Uterus (tissue), 4 donors: ENCODE data around the gene SLC9C2. TPM values are rescaled to one million over a fixed set of nuclear protein-coding genes. Genes with fewer than 3 reads are reported as not detected.
"Not testable (repeated sequence)": the region's sequence is repeated elsewhere in the genome, so short reads cannot be mapped to it uniquely, and the experiment has no call there.

Experiments used
- DNase-seq, 2 donors: peaks; one replicate each; pipeline ENCODE4 v3.0.0-alpha.2; 2019 to 2020
- H3K27ac ChIP-seq, 2 donors: fragments of 200-600 bp; sonication (generic); 1 replicate in 1 of 2; 2 replicates in 1 of 2; pipeline ENCODE4 v1.5.1; 2016 to 2018
- H3K27me3 ChIP-seq, 2 donors: fragments of 200-600 bp; sonication (generic); one replicate each; pipeline ENCODE4 v1.5.1; 2018 to 2019; ENCODE audit warnings: control low read depth in 1 of 2
- H3K36me3 ChIP-seq, 2 donors: fragments of 200-600 bp; sonication (generic); one replicate each; pipeline ENCODE4 v1.5.1; 2019; ENCODE audit warnings: control low read depth in 1 of 2
- H3K4me1 ChIP-seq, 2 donors: fragments of 200-600 bp; sonication (generic); one replicate each; pipeline ENCODE4 v1.5.1; 2018 to 2019; ENCODE audit warnings: control low read depth in 1 of 2
- H3K4me3 ChIP-seq, 2 donors: fragments of 200-600 bp; sonication (generic); 1 replicate in 1 of 2; 2 replicates in 1 of 2; pipeline ENCODE4 v1.5.1; 2018 to 2019; ENCODE audit warnings: mild to moderate bottlenecking in 1 of 2
- H3K9me3 ChIP-seq, 2 donors: fragments of 200-600 bp; sonication (generic); one replicate each; pipeline ENCODE4 v1.5.1; 2019; ENCODE audit warnings: control low read depth in 1 of 2
- CTCF ChIP-seq, 4 experiments: fragments of 200-600 bp in 2 of 4; fragments of 450-650 bp in 2 of 4; sonication (generic) in 2 of 4; IDR thresholded peaks; one replicate each; pipeline ENCODE4 v1.5.1; 2016 to 2019; ENCODE audit warnings: antibody characterized with exemption in 4 of 4, mild to moderate bottlenecking in 2 of 4, moderate library complexity in 1 of 4
- POLR2A ChIP-seq, 2 donors: fragments of 450-650 bp; IDR thresholded peaks; one replicate each; pipeline ENCODE4 v1.6.1; 2016; ENCODE audit warnings: antibody characterized with exemption in 2 of 2, mild to moderate bottlenecking in 1 of 2, moderate library complexity in 1 of 2
- intact Hi-C: fragments of 100-400 bp; cut with DNase I; formaldehyde crosslinking; loops from one replicate; pipeline ENCODE4 v1.15.1; 2023; ENCODE audit warnings: low total_unique reads
- total RNA-seq, 4 donors: library from RNA; depleted of rRNA in 3 of 4; stranded (reverse); fragments of >200 nt in 3 of 4; gene quantifications; one replicate each; pipeline versions ENCODE4 v1.1.0 to v1.2.4, GENCODE V29; 2014 to 2023
- donor health status: DM: yes; HTN: yes; CAD: no.

SLC9C2 gene
- total RNA-seq, 4 donors from 2014 or later, result 0.83 TPM; not detected in 3

DNA sequence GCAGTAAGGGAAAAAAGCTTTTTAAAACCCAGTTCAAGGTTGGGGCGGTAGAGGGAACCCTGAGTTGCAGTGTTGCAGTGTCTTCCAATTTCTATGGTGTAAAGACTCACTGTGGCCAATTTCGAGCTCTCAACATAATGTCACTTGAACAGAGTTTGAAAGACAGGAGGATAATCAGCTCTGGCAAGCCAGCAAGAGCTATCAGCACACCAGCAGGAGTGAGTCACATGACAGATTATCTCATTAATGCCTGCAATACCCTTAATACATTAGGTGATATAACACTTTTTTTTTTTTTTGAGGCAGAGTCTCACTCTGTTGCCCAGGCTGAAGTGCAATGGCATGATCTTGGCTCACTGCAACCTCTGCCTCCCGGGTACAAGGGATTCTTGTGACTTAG, 22.8 kb downstream of the SLC9C2 start:
- Histone ChIP-seq H3K4me3 (no peak overlapping the region), H3K9me3 (no peaks in the 10 kb centered on the region), H3K4me1 (no peaks in the 10 kb centered on the region), H3K27me3 (no peaks in the 10 kb centered on the region), H3K36me3 (no peaks in the 10 kb centered on the region), H3K27ac (no peak overlapping the region)
- DNase-seq, result no peak
- TF ChIP-seq CTCF (IDR thresholded peaks at IDR 0.05) (no peak), POLR2A (IDR thresholded peaks at IDR 0.05) (no peak)
- intact Hi-C loops, result no loop called here

DNA sequence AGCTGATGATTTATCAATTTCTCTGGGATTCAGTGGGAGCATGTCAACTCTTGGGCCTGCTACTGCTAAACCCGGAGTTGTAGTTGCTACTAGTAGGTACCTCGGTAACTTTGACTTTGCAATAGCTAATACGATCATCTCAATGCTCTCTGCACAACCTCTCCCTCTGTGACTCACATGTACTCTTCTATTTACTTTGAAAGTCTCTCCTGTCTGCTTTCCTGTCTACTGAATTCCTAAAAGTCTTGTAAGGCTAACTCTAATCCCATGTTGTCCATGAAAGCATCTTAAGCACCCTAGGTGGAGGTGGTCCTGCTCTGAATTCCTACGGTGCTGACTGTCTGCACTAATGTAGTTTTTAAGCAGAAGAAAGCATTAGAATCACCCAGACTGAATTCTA, 29.3 kb downstream of the SLC9C2 start:
- TF ChIP-seq POLR2A (IDR thresholded peaks at IDR 0.05), result no peak
- TF ChIP-seq CTCF (IDR thresholded peaks at IDR 0.05), result no peak
- intact Hi-C loops, result no loop called here
- DNase-seq, result no peak
- Histone ChIP-seq H3K36me3 (no peaks in the 10 kb centered on the region), H3K9me3 (no peaks in the 10 kb centered on the region), H3K4me3 (no peak overlapping the region), H3K27ac (no peak overlapping the region), H3K27me3 (no peaks in the 10 kb centered on the region), H3K4me1 (no peaks in the 10 kb centered on the region)

DNA sequence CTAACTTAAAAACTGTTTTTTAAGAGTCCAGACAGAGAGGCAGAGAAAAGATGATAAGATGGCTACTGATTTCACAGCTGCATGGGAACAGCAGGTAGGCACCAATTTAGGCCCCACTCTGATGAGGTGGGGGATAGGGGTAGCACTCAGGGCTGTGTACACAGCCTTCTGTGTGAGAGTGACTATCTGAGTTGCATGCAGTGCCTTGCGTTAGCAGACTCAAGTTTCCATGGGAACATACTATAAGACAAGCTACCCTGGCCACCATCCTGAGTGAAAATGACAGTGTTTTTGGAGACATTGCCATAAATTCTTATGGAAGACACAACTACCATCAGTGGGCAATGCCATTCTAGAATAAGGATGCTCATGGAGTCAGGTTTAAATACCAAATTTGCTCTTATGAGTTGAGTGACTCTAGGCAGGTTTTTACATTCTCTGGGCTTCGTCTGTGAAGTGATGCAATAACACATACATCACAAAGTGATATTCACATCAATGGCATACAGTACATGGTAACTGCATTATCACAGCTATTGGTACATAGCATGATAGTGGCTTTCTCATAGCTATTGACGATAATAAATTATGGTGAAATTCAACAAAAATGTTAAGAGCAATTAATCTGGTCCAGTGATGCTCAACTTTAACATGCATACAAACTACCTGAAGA, 30.5 kb downstream of the SLC9C2 start:
- intact Hi-C loops, result no loop called here
- H3K9me3 ChIP-seq, result no peaks in the 10 kb centered on the region

GRCh38 chr1:173570370-173571007, 32.4 kb downstream of the SLC9C2 start:
- H3K4me3 ChIP-seq, result no peak overlapping the region
- H3K27ac ChIP-seq, result no peak overlapping the region
- H3K27me3 ChIP-seq, result no peaks in the 10 kb centered on the region
- no peak for DNase-seq
- intact Hi-C loops, result no loop called here
- TF ChIP-seq CTCF (IDR thresholded peaks at IDR 0.05), result no peak
- no peak for TF ChIP-seq POLR2A (IDR thresholded peaks at IDR 0.05)
- H3K36me3 ChIP-seq, result no peaks in the 10 kb centered on the region
- no peaks in the 10 kb centered on the region for H3K4me1 ChIP-seq
- H3K9me3 ChIP-seq, result no peaks in the 10 kb centered on the region

More for the DNA sequence above, 30.5 kb downstream of the SLC9C2 start:
- Histone ChIP-seq H3K27me3 (no peaks in the 10 kb centered on the region), H3K36me3 (no peaks in the 10 kb centered on the region), H3K4me3 (no peak overlapping the region), H3K27ac (no peak overlapping the region), H3K4me1 (no peaks in the 10 kb centered on the region)
- DNase-seq, result no peak
- TF ChIP-seq CTCF (IDR thresholded peaks at IDR 0.05) (no peak), POLR2A (IDR thresholded peaks at IDR 0.05) (no peak)

DNA sequence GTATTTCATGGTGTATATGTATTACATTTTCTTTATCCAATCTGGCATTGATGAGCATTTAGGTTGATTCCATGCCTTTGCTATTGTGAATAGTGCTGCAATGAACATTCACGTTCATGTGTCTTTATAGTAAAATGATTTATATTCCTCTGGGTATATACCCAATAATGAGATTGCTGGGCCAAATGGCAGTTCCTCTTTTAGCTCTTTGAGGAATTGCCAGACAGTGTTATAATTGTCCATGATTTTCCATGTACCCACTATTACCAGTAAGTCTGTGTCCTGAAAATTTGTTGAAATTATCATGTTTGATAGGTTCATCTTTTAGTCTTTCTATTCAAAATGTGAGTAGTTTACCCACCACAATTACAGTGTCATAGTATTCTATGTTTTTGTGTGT, 34.4 kb downstream of the SLC9C2 start:
- no peaks in the 10 kb centered on the region for H3K9me3 ChIP-seq
- no peak for TF ChIP-seq CTCF (IDR thresholded peaks at IDR 0.05)
- no peak for TF ChIP-seq POLR2A (IDR thresholded peaks at IDR 0.05)
- H3K36me3 ChIP-seq, result no peaks in the 10 kb centered on the region
- H3K27ac ChIP-seq, result no peak overlapping the region
- no peak overlapping the region for H3K4me3 ChIP-seq
- no peaks in the 10 kb centered on the region for H3K27me3 ChIP-seq
- intact Hi-C loops, result no loop called here
- no peaks in the 10 kb centered on the region for H3K4me1 ChIP-seq
- DNase-seq, result no peak

DNA sequence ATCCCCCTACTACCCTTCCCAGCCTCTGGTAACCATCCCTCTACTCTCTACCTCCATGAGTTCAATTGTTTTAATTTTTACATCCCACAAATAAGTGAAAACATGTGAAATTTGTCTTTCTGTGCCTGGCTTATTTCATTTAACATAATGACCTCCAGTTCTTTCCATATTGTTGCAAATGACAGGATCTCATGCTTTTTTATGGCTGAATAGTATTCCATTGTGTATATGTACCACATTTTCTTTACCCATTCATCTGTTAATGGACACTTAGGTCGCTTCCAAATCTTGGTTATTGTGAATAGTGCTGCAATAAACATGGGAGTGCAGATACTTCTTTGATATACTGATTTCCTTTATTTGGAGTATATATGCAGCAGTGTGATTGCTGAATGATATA, 39.0 kb downstream of the SLC9C2 start:
- H3K36me3 ChIP-seq, result not testable (repeated sequence)

More for the DNA sequence above, 39.0 kb downstream of the SLC9C2 start:
- H3K27me3 ChIP-seq, intact Hi-C loops, DNase-seq, H3K9me3 ChIP-seq, H3K4me3 ChIP-seq, H3K4me1 ChIP-seq, H3K27ac ChIP-seq: not testable (repeated sequence)
